BJ (cell line): ENCODE results near the gene EIF2S2. TPM values are rescaled to one million over a fixed set of nuclear protein-coding genes. Genes with fewer than 3 reads are reported as not detected.

ENCODE experiments used
- CTCF ChIA-PET: fragments of 350-600 bp; formaldehyde crosslinking; extraction: SDS; loops from one replicate; lab custom pipeline; 2021; ENCODE audit warnings: antibody characterized with exemption, inconsistent platforms; lab: Yijun Ruan, JAX
- POLR2A ChIA-PET: fragments of 300-600 bp; sonication (Branson Sonifier 250); formaldehyde crosslinking; extraction: SDS; loops from one replicate; lab custom pipeline; 2021; ENCODE audit warnings: antibody characterized with exemption; lab: Charles Lee
- DNase-seq: peaks from one replicate; pipeline ENCODE4 v3.0.0-alpha.2; 2011; ENCODE audit warnings: low read depth
- H3K27me3 ChIP-seq: 2 replicates; pipeline ENCODE4 v1.6.0; 2011; ENCODE audit warnings: low read length; ENCODE audit not compliant: control insufficient read depth, insufficient read depth
- H3K36me3 ChIP-seq: 2 replicates; pipeline ENCODE4 v1.5.1; 2011; ENCODE audit warnings: low read length; ENCODE audit not compliant: control insufficient read depth, insufficient read depth
- H3K4me3 ChIP-seq: 2 replicates; pipeline ENCODE4 v1.5.1; 2011; ENCODE audit warnings: low read depth, mild to moderate bottlenecking, control low read depth, low read length
- polyA plus RNA-seq: library from polyadenylated mRNA; depleted of rRNA; stranded (reverse); fragments of >200 nt; gene quantifications from 2 replicates; pipeline ENCODE4 v1.2.3, GENCODE V29; 2011
- TF ChIP-seq, protein P1 (sequence below): IDR thresholded peaks from 2 replicates; pipeline ENCODE4 v1.5.1; 2011; ENCODE audit warnings: low read depth, mild to moderate bottlenecking, control low read depth, inconsistent platforms, low read length, moderate library complexity; ENCODE audit not compliant: insufficient read depth

The EIF2S2 gene
- polyA plus RNA-seq, 1 experiment: 78.6 TPM

DNA sequence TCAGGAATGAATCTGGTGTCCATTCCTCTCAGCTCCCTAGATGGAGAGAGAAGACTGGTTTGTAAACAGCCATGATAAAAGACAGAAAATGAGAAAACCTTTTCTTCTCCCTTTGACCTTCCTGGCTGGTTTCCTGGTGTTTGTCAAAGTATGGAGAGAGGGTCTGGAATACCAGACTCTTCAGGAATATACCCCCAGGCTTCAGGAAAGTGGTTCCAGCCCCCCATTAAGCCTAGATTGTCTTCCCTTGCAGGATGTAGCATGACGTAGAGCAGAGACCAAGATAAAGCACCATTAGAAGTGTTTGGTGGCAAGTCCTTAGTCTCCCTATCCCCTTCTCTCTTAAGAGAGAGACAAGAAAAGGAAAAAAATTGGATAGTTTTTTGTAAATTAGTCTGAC, 51.1 kb downstream of the EIF2S2 start:
- POLR2A ChIA-PET: no interaction called here
- CTCF ChIA-PET: interaction anchor here (1.2 to 1.5 kb wide), 2 partner anchors 9 to 198 kb away, joined by 6 to 10 read pairs; no protein-coding TSS in a partner anchor
- no peak overlapping the region for H3K4me3 ChIP-seq
- no peaks in the 10 kb centered on the region for H3K36me3 ChIP-seq
- H3K27me3 ChIP-seq: no peaks in the 10 kb centered on the region
- TF ChIP-seq, protein P1, sequence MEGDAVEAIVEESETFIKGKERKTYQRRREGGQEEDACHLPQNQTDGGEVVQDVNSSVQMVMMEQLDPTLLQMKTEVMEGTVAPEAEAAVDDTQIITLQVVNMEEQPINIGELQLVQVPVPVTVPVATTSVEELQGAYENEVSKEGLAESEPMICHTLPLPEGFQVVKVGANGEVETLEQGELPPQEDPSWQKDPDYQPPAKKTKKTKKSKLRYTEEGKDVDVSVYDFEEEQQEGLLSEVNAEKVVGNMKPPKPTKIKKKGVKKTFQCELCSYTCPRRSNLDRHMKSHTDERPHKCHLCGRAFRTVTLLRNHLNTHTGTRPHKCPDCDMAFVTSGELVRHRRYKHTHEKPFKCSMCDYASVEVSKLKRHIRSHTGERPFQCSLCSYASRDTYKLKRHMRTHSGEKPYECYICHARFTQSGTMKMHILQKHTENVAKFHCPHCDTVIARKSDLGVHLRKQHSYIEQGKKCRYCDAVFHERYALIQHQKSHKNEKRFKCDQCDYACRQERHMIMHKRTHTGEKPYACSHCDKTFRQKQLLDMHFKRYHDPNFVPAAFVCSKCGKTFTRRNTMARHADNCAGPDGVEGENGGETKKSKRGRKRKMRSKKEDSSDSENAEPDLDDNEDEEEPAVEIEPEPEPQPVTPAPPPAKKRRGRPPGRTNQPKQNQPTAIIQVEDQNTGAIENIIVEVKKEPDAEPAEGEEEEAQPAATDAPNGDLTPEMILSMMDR: no peak
- DNase-seq: no peak

DNA sequence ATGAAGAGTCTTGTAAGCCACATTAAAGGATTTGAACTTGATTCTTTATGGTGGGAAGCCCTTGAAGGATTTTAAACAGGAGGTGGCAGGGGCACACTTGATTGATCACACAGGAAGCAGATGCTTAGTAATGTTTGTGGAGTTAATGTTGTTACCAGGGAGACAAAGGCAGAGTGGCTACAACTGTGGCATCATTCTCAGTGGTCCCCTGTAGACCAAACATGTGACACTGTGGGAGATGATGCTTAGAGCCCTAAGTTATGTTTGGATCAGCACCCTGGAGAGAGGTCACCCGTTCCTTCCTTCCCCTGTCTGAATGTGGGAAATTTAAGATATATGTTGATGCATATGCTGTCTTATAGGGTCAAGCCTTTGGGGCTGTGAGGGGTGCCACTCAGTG, 53.2 kb downstream of the EIF2S2 start:
- H3K36me3 ChIP-seq: no peaks in the 10 kb centered on the region
- H3K4me3 ChIP-seq: no peak overlapping the region
- ChIA-PET POLR2A (no interaction called here), CTCF (no interaction called here)
- no peaks in the 10 kb centered on the region for H3K27me3 ChIP-seq
- DNase-seq: no peak
- TF ChIP-seq, protein P1: no peak

DNA sequence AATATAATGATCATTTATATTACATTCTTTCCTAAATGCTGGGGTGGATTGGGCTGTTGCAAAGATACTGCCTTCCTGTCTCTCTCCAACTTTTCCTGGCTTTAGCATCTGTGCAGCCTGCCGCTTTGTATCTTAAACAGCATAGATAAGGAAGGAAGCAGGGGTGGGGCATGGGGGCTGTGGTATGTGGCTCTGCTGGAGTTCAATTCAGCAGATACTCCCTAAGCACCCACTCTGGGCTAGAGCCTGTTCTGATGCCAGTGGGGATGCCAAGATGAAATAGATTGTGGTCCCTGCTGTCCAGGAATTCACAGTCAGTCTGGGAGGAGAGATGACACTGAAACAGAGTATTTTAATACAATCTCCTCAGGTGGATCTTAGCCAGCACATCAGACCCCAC, 56.8 kb downstream of the EIF2S2 start:
- ChIA-PET CTCF (no interaction called here), POLR2A (no interaction called here)
- no peak for DNase-seq
- Histone ChIP-seq H3K36me3 (no peaks in the 10 kb centered on the region), H3K27me3 (no peaks in the 10 kb centered on the region), H3K4me3 (no peak overlapping the region)
- TF ChIP-seq, protein P1: no peak

DNA sequence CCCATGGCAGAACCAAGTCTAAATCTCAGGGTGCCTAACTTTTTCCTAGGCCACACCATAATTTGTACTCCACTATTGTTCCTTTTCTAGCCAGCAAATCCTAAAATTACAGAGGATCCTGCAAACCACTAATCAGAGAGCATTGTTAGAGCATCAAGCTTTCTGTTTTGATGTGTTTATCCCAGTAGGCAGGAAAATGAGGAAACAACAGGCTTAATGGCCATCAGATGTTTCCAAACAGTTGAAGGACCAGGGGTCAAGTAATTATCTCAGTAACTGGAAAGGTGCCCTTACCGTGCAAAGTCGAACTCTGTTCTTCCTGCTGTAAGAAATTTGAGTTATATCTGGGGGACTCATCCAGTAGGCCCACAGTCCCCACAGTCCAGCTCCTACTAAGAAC, 59.6 kb downstream of the EIF2S2 start:
- Histone ChIP-seq H3K4me3 (no peak overlapping the region), H3K27me3 (no peaks in the 10 kb centered on the region), H3K36me3 (no peaks in the 10 kb centered on the region)
- POLR2A ChIA-PET: interaction anchor here (0.5 kb wide), 1 partner anchor 27 kb away, joined by 8 read pairs; no protein-coding TSS in a partner anchor
- no peak for DNase-seq
- CTCF ChIA-PET: interaction anchor here (0.9 kb wide), 2 partner anchors 102 to 189 kb away, joined by 3 to 5 read pairs; no protein-coding TSS in a partner anchor
- TF ChIP-seq, protein P1: no peak

DNA sequence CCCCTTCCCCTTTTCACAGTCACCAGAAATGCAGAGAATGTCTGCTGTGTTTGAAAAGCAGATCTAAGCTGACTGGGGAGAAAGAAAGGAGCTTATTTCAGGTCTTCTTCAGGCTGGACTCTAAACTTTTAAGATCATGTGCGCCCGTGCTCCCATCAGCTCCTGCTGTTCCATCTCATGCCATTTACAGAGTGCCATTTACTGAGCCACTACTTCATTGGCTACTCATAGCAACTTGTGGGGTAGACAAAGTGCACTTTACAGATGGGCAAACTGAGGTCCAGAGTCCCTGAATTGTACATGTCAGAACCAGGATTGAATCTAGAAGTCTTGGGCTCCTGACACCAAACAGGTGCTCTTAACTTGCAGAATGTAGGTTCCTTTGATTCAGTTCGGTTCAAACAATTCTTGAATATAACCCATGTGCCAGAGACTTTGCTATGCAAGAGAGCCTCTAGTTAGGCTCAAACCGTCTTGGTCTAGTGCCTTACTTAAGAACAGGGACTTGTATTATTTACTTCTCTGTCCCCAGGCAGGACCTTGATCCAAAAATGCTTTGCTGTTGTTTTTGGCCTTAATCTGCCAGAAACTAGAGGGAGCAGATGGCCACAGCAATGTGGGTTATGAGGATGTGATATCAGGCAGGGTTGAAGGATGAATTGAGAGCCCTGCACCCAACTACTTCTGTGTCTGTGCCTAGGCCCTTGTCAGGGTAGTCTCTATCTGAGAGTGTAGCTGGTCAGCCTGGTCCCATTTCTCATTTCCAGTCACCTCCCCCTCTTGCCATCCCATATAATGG, 61.9 kb downstream of the EIF2S2 start:
- Histone ChIP-seq H3K27me3 (no peaks in the 10 kb centered on the region), H3K4me3 (no peak overlapping the region), H3K36me3 (no peaks in the 10 kb centered on the region; the same call in 1 of the 2 replicates)
- ChIA-PET POLR2A (no interaction called here), CTCF (interaction anchor here (1.1 to 1.9 kb wide), 2 partner anchors 14 to 187 kb away, joined by 3 to 5 read pairs; no protein-coding TSS in a partner anchor)
- TF ChIP-seq, protein P1: no peak
- no peak for DNase-seq
